Right atrium auricular region (tissue), 2 donors: ENCODE measurements around the gene CTSE. TPM values are rescaled to one million over a fixed set of nuclear protein-coding genes. Genes with fewer than 3 reads are reported as not detected.

ENCODE experiments used
- DNase-seq: peaks from one replicate; pipeline ENCODE4 v3.0.0-alpha.2; 2019; ENCODE audit warnings: low spot score
- H3K27ac ChIP-seq, 2 donors: fragments of 200-600 bp; sonication (generic); 1 replicate in 1 of 2; 2 replicates in 1 of 2; pipeline ENCODE4 v1.5.1; 2016 to 2019
- H3K27me3 ChIP-seq, 2 donors: fragments of 200-600 bp; sonication (generic); one replicate each; pipeline versions ENCODE4 v1.5.1 to v1.6.0; 2017 to 2019
- H3K36me3 ChIP-seq: fragments of 200-600 bp; sonication (generic); one replicate; pipeline ENCODE4 v1.5.1; 2016
- H3K4me1 ChIP-seq, 2 donors: fragments of 200-600 bp; sonication (generic); one replicate each; pipeline versions ENCODE4 v1.5.1 to v1.6.0; 2017 to 2019
- H3K4me3 ChIP-seq, 2 donors: fragments of 200-600 bp; sonication (generic); 1 replicate in 1 of 2; 2 replicates in 1 of 2; pipeline ENCODE4 v1.5.1; 2017 to 2019; ENCODE audit warnings: mild to moderate bottlenecking in 1 of 2, moderate library complexity in 1 of 2
- H3K9me3 ChIP-seq, 2 donors: fragments of 200-600 bp; sonication (generic); one replicate each; pipeline ENCODE4 v1.5.1; 2019
- total RNA-seq, 2 donors: library from RNA; depleted of rRNA; stranded (reverse); fragments of >200 nt; gene quantifications; one replicate each; pipeline ENCODE4 v1.1.0, GENCODE V29; 2016
- TF ChIP-seq, protein P1 (sequence below), 2 donors: fragments of 200-600 bp; sonication (generic); IDR thresholded peaks; one replicate each; pipeline ENCODE4 v1.5.1; 2019; ENCODE audit warnings: antibody characterized with exemption in 2 of 2

The CTSE gene
- total RNA-seq, 2 donors from 2014 or later = 1.1 TPM; not detected in 1

DNA sequence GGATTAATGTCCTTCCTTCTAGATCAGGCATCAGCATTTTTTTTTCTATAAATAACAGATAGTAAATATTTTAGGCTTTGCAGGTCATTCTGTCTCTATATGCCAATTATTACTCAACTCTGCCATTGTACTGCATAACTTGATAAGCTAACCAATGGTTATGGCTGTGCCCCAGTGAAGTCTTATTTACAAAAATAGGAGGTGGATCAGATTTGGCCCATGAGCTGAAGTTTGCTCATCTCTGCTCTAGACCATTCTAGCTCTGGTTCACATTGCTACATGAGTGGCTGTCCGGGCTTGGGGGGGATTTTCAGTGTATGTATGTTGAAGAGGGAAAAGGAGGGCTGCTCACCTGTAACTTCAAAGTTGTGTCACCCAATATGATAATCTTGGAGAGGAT lies 30.6 kb downstream of the CTSE start:
- H3K27me3 ChIP-seq = no peaks in the 10 kb centered on the region
- H3K27ac ChIP-seq = no peak overlapping the region
- peaks cover 0 to 5% of the 10 kb centered on the region in 2 donors for H3K4me1 ChIP-seq
- no peaks in the 10 kb centered on the region for H3K9me3 ChIP-seq
- TF ChIP-seq, protein P1, sequence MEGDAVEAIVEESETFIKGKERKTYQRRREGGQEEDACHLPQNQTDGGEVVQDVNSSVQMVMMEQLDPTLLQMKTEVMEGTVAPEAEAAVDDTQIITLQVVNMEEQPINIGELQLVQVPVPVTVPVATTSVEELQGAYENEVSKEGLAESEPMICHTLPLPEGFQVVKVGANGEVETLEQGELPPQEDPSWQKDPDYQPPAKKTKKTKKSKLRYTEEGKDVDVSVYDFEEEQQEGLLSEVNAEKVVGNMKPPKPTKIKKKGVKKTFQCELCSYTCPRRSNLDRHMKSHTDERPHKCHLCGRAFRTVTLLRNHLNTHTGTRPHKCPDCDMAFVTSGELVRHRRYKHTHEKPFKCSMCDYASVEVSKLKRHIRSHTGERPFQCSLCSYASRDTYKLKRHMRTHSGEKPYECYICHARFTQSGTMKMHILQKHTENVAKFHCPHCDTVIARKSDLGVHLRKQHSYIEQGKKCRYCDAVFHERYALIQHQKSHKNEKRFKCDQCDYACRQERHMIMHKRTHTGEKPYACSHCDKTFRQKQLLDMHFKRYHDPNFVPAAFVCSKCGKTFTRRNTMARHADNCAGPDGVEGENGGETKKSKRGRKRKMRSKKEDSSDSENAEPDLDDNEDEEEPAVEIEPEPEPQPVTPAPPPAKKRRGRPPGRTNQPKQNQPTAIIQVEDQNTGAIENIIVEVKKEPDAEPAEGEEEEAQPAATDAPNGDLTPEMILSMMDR (IDR thresholded peaks at IDR 0.05) = no peak
- no peaks in the 10 kb centered on the region for H3K36me3 ChIP-seq
- no peak for DNase-seq
- no peak overlapping the region for H3K4me3 ChIP-seq

DNA sequence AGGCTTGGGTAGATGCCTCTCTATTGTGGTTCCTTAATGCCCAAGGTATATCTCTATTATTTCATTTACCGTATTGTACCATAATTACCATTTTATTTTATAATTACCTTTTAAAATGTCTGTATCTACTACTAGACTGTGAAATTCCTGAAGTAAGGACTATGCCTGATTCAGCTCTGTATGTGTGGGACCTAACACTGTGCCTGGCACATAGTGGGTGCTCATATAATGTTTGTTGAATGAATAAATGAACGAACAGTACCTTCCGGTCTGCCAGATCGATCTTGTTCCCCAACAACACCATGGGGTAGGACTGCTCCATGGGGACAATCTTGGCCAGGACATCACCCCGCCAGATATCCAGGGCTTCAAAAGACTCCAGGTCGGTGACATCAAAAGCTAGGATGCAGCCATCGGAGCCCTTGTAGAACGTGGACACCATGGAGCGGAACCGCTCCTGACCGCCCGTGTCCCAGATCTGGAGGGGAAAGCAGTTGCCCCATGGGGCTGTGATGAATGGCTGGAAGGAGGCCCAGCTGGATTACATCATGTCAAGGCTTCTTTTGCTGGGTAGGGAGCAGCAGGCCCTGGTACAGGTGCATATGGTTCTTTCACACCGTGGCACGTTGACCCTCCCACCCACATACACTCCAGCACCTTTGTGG lies 31.3 kb downstream of the CTSE start:
- peaks cover 0 to 3% of the 10 kb centered on the region in 2 donors for H3K4me1 ChIP-seq
- no peak for DNase-seq
- no peak overlapping the region for H3K4me3 ChIP-seq
- H3K27me3 ChIP-seq = no peaks in the 10 kb centered on the region
- no peaks in the 10 kb centered on the region for H3K36me3 ChIP-seq
- H3K9me3 ChIP-seq = no peaks in the 10 kb centered on the region
- no peak overlapping the region for H3K27ac ChIP-seq
- TF ChIP-seq, protein P1 (IDR thresholded peaks at IDR 0.05) = no peak

DNA sequence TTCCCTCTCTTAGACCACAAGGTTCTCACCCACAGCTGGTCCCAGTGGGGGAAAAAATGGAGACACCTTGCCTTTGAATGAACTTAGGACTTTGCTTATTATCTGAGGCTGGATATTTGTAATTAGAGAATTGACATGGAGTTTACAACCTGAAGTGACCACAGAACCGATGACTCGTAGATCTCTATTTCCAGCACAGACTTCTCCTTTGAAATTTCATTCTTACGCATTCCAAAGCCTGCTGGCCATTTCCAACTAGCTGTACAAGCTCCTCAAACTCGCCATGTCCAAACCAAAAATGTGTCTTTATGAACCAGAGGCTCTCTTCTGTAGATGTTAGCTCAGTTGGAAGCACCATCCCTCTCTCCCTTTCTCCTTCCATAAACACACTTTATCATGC lies 32.5 kb downstream of the CTSE start:
- DNase-seq = no peak
- Histone ChIP-seq H3K36me3 (no peaks in the 10 kb centered on the region), H3K4me3 (no peak overlapping the region), H3K27me3 (no peaks in the 10 kb centered on the region), H3K27ac (no peak overlapping the region), H3K9me3 (no peaks in the 10 kb centered on the region), H3K4me1 (peaks cover 0 to 14% of the 10 kb centered on the region in 2 donors)
- TF ChIP-seq, protein P1 (IDR thresholded peaks at IDR 0.05) = no peak

DNA sequence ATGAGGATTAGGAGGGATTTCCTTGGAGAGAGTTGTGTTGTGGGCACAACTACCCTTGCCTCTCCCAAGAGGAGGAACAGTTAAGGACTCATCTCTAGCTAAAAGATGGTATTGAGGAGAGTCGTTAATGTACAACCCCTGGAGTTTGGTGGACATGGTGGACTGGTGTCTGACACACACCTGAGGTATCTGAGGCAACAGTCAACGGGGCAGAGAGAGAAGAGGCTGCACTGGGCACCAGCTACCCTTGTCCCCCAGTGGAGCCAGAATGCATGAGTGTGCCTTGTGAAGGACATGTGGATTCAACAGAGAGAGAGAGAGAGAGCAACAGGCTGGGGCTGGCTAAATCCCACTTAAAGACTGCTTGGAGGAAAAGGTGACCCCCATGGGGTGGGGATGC lies 33.5 kb downstream of the CTSE start:
- Histone ChIP-seq H3K27me3 (no peaks in the 10 kb centered on the region), H3K4me1 (peaks cover 0 to 16% of the 10 kb centered on the region in 2 donors), H3K4me3 (no peak overlapping the region), H3K9me3 (no peaks in the 10 kb centered on the region), H3K36me3 (no peaks in the 10 kb centered on the region), H3K27ac (no peak overlapping the region)
- DNase-seq = no peak
- TF ChIP-seq, protein P1 (IDR thresholded peaks at IDR 0.05) = no peak

DNA sequence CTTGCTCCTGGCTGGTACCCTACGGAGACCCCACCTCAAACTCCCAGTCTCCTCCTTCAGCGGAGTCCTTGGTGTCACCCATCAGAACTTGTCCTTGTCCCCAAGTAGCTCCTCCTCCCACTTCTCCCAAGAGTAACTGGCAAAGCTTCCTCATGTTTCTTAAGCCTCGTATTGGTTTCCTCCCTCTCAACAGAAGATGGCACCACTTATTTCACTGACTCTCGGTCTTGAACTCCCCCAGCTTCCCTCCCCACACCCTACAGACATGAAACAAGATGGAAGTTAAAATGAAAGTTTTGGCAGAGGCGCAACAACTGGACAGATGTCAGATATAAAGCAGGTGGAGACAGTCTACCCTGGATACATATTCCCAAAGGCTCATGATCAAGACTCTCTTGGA lies 33.9 kb downstream of the CTSE start:
- DNase-seq = no peak
- Histone ChIP-seq H3K27me3 (no peaks in the 10 kb centered on the region), H3K4me1 (peaks cover 0 to 16% of the 10 kb centered on the region in 2 donors), H3K4me3 (no peak overlapping the region), H3K27ac (no peak overlapping the region), H3K36me3 (no peaks in the 10 kb centered on the region), H3K9me3 (no peaks in the 10 kb centered on the region)
- TF ChIP-seq, protein P1 (IDR thresholded peaks at IDR 0.05) = no peak

DNA sequence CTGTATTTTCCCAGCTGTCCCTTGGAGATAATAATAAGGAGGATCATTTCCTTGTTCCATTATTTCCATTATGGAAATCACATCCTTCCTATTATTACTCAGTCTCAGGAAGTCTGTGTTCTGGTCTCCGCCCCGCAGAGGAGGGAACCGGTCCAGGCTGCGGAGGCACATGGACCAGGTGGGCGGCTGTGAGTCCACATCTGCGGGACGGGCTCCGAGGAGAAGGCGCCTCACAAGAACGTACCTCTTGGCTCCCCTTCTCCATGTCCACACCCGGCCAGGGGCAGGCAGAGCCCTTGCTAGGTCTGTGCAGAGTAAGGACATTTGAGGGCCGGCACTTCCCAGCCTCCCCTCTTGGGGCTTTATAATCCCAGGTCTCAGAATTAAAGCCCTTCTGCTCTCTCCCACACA lies 35.1 kb downstream of the CTSE start:
- Histone ChIP-seq H3K4me1 (peaks cover 0 to 23% of the 10 kb centered on the region in 2 donors), H3K36me3 (no peaks in the 10 kb centered on the region), H3K27ac (no peak overlapping the region), H3K9me3 (no peaks in the 10 kb centered on the region), H3K27me3 (no peaks in the 10 kb centered on the region), H3K4me3 (no peak overlapping the region)
- DNase-seq = no peak
- TF ChIP-seq, protein P1 (IDR thresholded peaks at IDR 0.05) = no peak
